Endometrial microvascular endothelial cells (primary cell): ENCODE results near the gene GMNN. TPM values are rescaled to one million over a fixed set of nuclear protein-coding genes. Genes with fewer than 3 reads are reported as not detected.
"Not testable (repeated sequence)": the region's sequence is repeated elsewhere in the genome, so short reads cannot be mapped to it uniquely, and the experiment has no call there.

ENCODE experiments used
- in situ Hi-C: cut with HindIII; loops from 2 replicates; pipeline ENCODE4 v1.10.0; 2017; ENCODE audit warnings: low sequenced_read_pairs, low pct_unique_long_range_greater_than_20kb; ENCODE audit errors: inconsistent ontology term
- total RNA-seq: library from RNA; depleted of rRNA; stranded (reverse); fragments of >200 nt; gene quantifications from one replicate; pipeline ENCODE4 v1.2.3, GENCODE V29; 2015; ENCODE audit errors: inconsistent ontology term

The GMNN gene
- total RNA-seq, 1 donor from 2014 or later: 32.7 TPM

- in situ Hi-C loops: no loop called here
These were observed 15.0 kb upstream of the GMNN start for GRCh38 chr6:24759718-24760117.

- in situ Hi-C loops: no loop called here
These were observed 14.5 kb upstream of the GMNN start for GRCh38 chr6:24760210-24760609.

- in situ Hi-C loops: no loop called here
These were observed 13.4 kb upstream of the GMNN start for GRCh38 chr6:24761193-24761835.

- in situ Hi-C loops: no loop called here
These were observed 12.9 kb upstream of the GMNN start for GRCh38 chr6:24761851-24762250.

- in situ Hi-C loops: no loop called here
These were observed 11.2 kb upstream of the GMNN start for GRCh38 chr6:24763578-24763977.

GRCh38 chr6:24764833-24765828, 9.6 kb upstream of the GMNN start:
- in situ Hi-C loops: not testable (repeated sequence)

- in situ Hi-C loops: not testable (repeated sequence)
These were observed 8.8 kb upstream of the GMNN start for GRCh38 chr6:24765968-24766367.

GRCh38 chr6:24766680-24767462, 7.9 kb upstream of the GMNN start:
- in situ Hi-C loops: no loop called here

- in situ Hi-C loops: no loop called here
These were observed 6.4 kb upstream of the GMNN start for GRCh38 chr6:24768361-24768760.

- in situ Hi-C loops: loop anchor here (10.0 kb wide), 1 partner anchor 51 kb away; no protein-coding TSS in a partner anchor
These were observed 852 bp downstream of the GMNN start for GRCh38 chr6:24775520-24776058.

GRCh38 chr6:24777227-24777626, 2.5 kb downstream of the GMNN start:
- in situ Hi-C loops: loop anchor here (10.0 kb wide), 1 partner anchor 52 kb away; no protein-coding TSS in a partner anchor

GRCh38 chr6:24778121-24778520, 3.4 kb downstream of the GMNN start:
- in situ Hi-C loops: loop anchor here (10.0 kb wide), 1 partner anchor 53 kb away; no protein-coding TSS in a partner anchor

GRCh38 chr6:24778878-24779277, 4.1 kb downstream of the GMNN start:
- in situ Hi-C loops: loop anchor here (10.0 kb wide), 1 partner anchor 54 kb away; no protein-coding TSS in a partner anchor

- in situ Hi-C loops: loop anchor here (10.0 kb wide), 1 partner anchor 55 kb away; no protein-coding TSS in a partner anchor
These were observed 4.8 kb downstream of the GMNN start for GRCh38 chr6:24779416-24780016.

- in situ Hi-C loops: no loop called here
These were observed 5.5 kb downstream of the GMNN start for GRCh38 chr6:24780206-24780605.

- in situ Hi-C loops: no loop called here
These were observed 13.4 kb downstream of the GMNN start for GRCh38 chr6:24788031-24788665.

- in situ Hi-C loops: no loop called here
These were observed 20.4 kb downstream of the GMNN start for GRCh38 chr6:24795106-24795505.
